Lower leg skin (tissue), 4 donors: Measurements from ENCODE around the gene HGFAC. TPM values are rescaled to one million over a fixed set of nuclear protein-coding genes. Genes with fewer than 3 reads are reported as not detected.

Source experiments
- DNase-seq, 2 donors: peaks; one replicate each; pipeline ENCODE4 v3.0.0-alpha.2; 2019; ENCODE audit warnings: low spot score in 2 of 2
- H3K4me3 ChIP-seq: fragments of 200-600 bp; sonication (generic); 2 replicates; pipeline ENCODE4 v1.5.1; 2017; ENCODE audit warnings: mild to moderate bottlenecking, low read depth; ENCODE audit not compliant: poor library complexity, severe bottlenecking
- POLR2A ChIP-seq, 2 donors: fragments of 450-650 bp; IDR thresholded peaks; one replicate each; pipeline ENCODE4 v1.6.1; 2016 to 2017; ENCODE audit warnings: antibody characterized with exemption in 2 of 2, mild to moderate bottlenecking in 1 of 2, moderate library complexity in 1 of 2
- WGBS, 2 donors: methylation state at CpG; one replicate each; pipeline ENCODE4 v1.1.5; 2018; 5-methylcytosine and 5-hydroxymethylcytosine counted together
- intact Hi-C: fragments of 100-400 bp; cut with DNase I; formaldehyde crosslinking; loops from one replicate; pipeline ENCODE4 v1.15.0; 2023; ENCODE audit warnings: low total_unique reads
- total RNA-seq, 4 donors: library from RNA; depleted of rRNA; stranded (reverse); fragments of >200 nt; gene quantifications; one replicate each; pipeline ENCODE4 v1.1.0, GENCODE V29; 2016
- TF ChIP-seq, protein P1 (sequence below), 3 donors: fragments of 450-650 bp; IDR thresholded peaks; one replicate each; pipeline ENCODE4 v1.5.1; 2016; ENCODE audit warnings: antibody characterized with exemption in 3 of 3, mild to moderate bottlenecking in 3 of 3, moderate library complexity in 2 of 3

Gene HGFAC
- total RNA-seq, 4 donors from 2014 or later: 0.38 TPM; not detected in 3

DNA sequence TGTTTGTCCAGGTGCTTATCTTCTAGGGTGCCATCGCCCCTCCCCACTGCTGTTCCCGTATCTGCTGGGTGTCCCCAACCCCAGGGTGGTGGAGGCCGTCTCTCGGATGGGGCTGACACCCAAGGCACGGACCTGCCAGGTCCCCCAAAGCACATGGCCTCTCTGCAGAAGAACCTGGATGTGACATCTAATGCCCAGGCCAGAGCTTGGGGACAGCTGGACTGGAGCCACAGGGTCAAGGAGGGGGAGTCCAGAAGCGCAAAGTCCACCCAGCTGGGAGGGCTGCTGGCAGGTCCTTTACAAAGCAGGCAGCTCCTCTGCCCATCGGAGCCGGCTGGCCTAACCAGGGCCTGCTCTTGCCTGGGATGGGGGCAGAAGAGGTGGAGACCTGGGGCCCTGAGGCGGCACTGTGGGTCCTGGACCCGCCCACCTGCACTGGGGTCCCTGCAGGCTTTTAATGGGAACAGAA, 20.6 kb downstream of the HGFAC start:
- no peak for DNase-seq
- TF ChIP-seq, protein P1, sequence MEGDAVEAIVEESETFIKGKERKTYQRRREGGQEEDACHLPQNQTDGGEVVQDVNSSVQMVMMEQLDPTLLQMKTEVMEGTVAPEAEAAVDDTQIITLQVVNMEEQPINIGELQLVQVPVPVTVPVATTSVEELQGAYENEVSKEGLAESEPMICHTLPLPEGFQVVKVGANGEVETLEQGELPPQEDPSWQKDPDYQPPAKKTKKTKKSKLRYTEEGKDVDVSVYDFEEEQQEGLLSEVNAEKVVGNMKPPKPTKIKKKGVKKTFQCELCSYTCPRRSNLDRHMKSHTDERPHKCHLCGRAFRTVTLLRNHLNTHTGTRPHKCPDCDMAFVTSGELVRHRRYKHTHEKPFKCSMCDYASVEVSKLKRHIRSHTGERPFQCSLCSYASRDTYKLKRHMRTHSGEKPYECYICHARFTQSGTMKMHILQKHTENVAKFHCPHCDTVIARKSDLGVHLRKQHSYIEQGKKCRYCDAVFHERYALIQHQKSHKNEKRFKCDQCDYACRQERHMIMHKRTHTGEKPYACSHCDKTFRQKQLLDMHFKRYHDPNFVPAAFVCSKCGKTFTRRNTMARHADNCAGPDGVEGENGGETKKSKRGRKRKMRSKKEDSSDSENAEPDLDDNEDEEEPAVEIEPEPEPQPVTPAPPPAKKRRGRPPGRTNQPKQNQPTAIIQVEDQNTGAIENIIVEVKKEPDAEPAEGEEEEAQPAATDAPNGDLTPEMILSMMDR (IDR thresholded peaks at IDR 0.05): no peak
- no peak for TF ChIP-seq POLR2A (IDR thresholded peaks at IDR 0.05)
- 57% methylated on average over 6 of the region's 10 CpGs; no CpG with 5 or more reads in 1 of the 2 donors for WGBS, 2 donors
- intact Hi-C loops: no loop called here
- no peak overlapping the region for H3K4me3 ChIP-seq

DNA sequence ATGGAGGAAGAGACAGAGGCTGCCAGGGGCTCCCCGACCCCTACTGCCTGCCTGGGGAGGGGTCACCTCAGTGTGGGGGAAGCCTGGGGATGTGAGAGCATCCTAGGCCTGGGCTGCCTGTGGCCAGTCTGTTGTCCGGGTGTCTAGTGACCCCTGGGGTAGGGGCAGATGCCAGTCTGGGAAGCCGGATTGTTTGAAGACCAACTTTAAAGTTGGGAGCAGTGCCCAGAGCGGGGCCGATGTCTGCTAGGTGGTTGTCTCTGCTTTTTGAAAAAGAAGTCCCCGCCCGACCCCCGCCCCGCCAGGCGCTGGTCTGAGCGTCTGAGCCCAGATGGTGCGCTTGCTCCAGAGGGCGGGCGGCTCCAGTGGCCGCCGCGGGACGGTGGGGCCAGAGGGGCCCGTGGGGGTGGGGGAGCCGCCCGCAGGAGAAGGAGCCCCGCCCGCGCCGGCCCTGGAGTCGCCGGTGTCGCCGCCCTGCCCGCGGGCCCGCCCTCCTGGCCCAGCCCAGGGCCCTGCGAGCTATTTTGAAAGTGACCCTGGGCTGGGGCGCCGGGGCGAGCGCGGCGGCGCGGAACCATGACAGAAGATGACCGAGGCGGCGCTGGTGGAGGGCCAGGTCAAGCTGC, 21.1 kb downstream of the HGFAC start, which contains the start of gene DOK7:
DOK7 (plus strand) TSS at position 517 of the 626 bp plus-strand sequence; CDS start at position 587, 70 bp downstream.
- intact Hi-C loops: no loop called here
- 8 to 11% methylated on average over 6 to 21 of the region's 44 CpGs for WGBS, 2 donors
- TF ChIP-seq, protein P1 (IDR thresholded peaks at IDR 0.05): no peak
- TF ChIP-seq POLR2A (IDR thresholded peaks at IDR 0.05): no peak
- H3K4me3 ChIP-seq: no peak within 1 kb of the TSS
- no peak for DNase-seq

DNA sequence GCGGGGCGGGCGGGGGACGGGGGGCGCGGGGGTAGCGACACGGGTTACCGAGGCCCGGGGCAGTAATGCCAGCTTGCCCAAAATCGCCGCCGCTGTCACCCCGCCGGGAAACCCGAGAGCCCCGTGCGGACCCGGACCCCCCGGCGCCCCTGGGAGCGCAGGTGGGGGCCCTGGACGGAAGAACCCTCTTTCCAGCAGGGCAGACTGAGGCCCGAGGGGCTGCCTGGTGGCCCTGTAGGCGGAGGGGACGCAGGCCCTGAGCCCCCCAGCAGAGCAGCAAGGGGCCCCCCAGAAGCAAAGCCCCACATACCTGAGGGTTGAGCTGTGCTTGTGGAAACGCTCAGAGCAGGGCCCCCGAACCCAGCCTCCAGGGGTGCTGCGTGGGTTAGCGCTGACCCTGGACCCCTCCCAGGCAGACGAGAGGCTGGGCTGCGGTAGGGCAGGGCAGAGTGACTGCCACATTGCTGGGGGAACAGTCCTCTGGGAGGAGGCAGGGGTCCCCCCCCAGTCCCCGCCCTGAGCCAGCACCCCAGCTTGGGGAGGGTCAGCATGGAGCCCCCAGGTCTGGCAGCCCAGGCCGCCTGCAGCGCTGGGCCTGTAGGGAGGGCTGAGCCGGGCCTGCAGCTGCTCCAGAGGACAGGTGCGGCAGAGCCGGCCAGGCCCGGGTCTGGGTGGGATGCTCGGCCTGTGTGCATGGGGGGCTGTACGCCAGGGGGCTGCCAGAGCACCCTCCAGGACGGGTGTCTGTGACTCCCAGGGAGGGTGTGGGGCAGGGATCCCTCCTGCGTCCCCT, 22.0 kb downstream of the HGFAC start:
- H3K4me3 ChIP-seq: no peak overlapping the region
- intact Hi-C loops: no loop called here
- 8 to 82% methylated on average over 11 to 13 of the region's 43 CpGs for WGBS, 2 donors
- DNase-seq: no peak
- TF ChIP-seq, protein P1 (IDR thresholded peaks at IDR 0.05): no peak
- TF ChIP-seq POLR2A (IDR thresholded peaks at IDR 0.05): no peak

DNA sequence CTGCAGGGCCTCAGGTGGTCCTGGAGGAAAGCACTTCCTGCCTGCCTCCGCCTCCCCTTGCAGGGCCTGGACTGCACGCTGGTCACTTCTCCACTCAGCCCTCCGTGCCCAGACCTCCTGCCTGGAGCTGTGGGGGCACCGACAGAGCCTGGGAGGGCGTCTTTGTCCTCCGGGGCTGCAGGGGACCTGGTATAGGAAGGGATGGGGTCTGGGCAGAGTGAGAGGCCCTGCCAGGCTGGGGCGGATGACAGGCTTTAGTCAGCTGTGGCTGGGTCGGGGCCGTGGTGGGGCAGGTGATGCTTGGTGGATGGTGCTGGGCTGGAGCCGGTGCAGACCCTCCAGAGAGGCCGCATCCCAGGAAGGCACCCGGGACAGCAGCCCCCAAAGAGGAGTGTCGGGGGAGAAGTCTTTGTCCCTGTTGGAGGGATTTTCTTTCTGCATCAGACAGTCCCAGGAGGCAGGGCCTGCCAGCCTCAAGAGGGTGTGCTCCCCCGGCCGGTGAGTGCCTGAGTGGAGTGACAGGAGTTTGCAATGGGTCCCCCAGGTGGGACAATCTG, 22.7 kb downstream of the HGFAC start:
- no peak for DNase-seq
- 82 to 85% methylated on average over 14 to 15 of the region's 15 CpGs for WGBS, 2 donors
- intact Hi-C loops: no loop called here
- TF ChIP-seq, protein P1 (IDR thresholded peaks at IDR 0.05): no peak
- TF ChIP-seq POLR2A (IDR thresholded peaks at IDR 0.05): no peak
- H3K4me3 ChIP-seq: no peak overlapping the region

DNA sequence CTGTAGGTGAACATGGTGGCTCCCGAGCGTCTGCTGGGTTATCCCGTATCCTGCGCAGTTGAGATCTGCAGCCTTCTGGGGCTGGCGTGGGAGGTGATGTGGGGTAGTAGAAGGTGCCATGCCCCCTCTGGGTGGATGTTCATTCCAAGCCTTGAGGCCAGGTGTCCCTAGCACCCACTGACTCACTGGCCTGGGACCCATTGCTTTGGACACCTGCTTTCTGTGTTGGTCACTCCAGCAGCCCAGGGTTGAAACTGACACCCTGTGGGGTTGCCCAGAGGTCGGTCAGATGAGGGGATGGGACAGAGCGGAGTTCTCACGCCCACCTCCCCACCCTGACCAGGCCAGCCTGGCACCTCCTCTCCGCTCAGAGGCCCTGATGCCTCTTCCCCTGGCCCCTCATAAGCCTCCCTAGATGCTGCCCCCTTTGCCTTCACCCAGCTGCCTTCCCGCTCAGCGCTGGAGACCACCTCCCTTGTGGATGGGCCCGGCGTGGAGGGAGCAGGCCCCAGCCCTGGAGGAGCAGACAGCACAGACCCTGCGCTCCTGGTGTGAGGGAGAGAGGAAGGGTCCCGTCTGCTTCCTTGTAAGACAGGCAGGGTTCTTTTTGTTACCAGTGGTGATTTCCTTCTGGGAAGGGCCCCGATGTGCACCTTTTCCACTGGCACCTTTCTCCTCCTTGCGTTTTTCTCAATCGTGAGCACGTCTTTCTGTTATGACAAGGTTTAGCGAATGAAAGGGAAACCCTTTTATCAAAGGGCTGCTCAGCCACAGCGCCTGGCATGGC, 23.3 kb downstream of the HGFAC start:
- TF ChIP-seq, protein P1 (IDR thresholded peaks at IDR 0.05): no peak
- no peak for TF ChIP-seq POLR2A (IDR thresholded peaks at IDR 0.05)
- WGBS, 2 donors: 88% methylated on average over 21 of the region's 21 CpGs
- DNase-seq: no peak
- H3K4me3 ChIP-seq: no peak overlapping the region
- intact Hi-C loops: no loop called here
